OCI-LY7 (cell line): ENCODE results near the gene TNKS2.

Experiments
- EZH2phosphoT487 ChIP-seq: fragments of 200-600 bp; sonication (generic); IDR thresholded peaks from 2 replicates; pipeline ENCODE4 v1.6.1; 2018; ENCODE audit warnings: low read depth, borderline replicate concordance, mild to moderate bottlenecking, mixed run types, antibody characterized with exemption, low read length, moderate library complexity, mixed read lengths
- TF ChIP-seq, protein P1 (sequence below): fragments of 200-600 bp; sonication (generic); conservative IDR thresholded peaks from 2 replicates; pipeline ENCODE4 v1.5.1; 2014; ENCODE audit warnings: mild to moderate bottlenecking, antibody characterized with exemption, low read length, moderate library complexity, mixed read lengths

DNA sequence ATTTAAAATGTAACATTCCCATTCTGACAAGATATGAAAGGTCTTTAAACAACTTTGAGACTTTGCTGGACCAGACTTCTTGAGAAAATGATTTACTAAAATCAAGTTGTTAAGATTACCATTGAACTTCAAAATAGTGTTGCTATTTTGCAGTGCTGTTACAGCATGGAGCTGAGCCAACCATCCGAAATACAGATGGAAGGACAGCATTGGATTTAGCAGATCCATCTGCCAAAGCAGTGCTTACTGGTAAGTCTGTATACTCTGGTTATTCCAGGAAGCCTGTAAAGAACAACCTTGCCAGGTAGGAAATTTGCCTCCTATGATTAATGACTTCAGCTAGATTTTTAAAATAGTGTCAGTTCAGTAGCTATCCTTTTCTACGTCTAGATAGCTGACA lies 18.8 kb downstream of the TNKS2 start:
- TF ChIP-seq, protein P1, sequence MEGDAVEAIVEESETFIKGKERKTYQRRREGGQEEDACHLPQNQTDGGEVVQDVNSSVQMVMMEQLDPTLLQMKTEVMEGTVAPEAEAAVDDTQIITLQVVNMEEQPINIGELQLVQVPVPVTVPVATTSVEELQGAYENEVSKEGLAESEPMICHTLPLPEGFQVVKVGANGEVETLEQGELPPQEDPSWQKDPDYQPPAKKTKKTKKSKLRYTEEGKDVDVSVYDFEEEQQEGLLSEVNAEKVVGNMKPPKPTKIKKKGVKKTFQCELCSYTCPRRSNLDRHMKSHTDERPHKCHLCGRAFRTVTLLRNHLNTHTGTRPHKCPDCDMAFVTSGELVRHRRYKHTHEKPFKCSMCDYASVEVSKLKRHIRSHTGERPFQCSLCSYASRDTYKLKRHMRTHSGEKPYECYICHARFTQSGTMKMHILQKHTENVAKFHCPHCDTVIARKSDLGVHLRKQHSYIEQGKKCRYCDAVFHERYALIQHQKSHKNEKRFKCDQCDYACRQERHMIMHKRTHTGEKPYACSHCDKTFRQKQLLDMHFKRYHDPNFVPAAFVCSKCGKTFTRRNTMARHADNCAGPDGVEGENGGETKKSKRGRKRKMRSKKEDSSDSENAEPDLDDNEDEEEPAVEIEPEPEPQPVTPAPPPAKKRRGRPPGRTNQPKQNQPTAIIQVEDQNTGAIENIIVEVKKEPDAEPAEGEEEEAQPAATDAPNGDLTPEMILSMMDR = no peak
- no peak for TF ChIP-seq EZH2phosphoT487
